H1 (cell line): ENCODE measurements around the gene MIPEP. TPM values are rescaled to one million over a fixed set of nuclear protein-coding genes. Genes with fewer than 3 reads are reported as not detected.

Experiments used
- CTCF ChIA-PET: fragments of 300-600 bp; sonication (Branson Sonifier 250); formaldehyde crosslinking; loops from one replicate; lab custom pipeline; 2021; ENCODE audit not compliant: partially characterized antibody; lab: Charles Lee
- POLR2A ChIA-PET: fragments of 300-600 bp; sonication (Branson Sonifier 250); formaldehyde crosslinking; loops from one replicate; lab custom pipeline; 2021; ENCODE audit warnings: inconsistent platforms; ENCODE audit not compliant: partially characterized antibody; lab: Charles Lee
- DNase-seq, 2 experiments: peaks; one replicate each; pipeline versions ENCODE4 v3.0.0 to v3.0.0-alpha.2; 2010 to 2022; ENCODE audit warnings: low spot score in 2 of 2, low read depth in 1 of 2, mixed read lengths in 1 of 2
- FAIRE-seq: peaks from 2 replicates; lab custom pipeline; 2011; peaks lifted over from hg19 to GRCh38; lab: Jason Lieb, UNC
- H2AFZ ChIP-seq: 2 replicates; pipeline ENCODE4 v1.8.1; 2012; ENCODE audit warnings: low read length, inconsistent platforms
- H2AK5ac ChIP-seq: 2 replicates; pipeline ENCODE4 v1.6.1; 2013; ENCODE audit warnings: low read depth, low read length
- H2BK120ac ChIP-seq: replicated peaks from 2 replicates; pipeline ENCODE3; 2013; ENCODE audit warnings: low read depth, low read length, inconsistent platforms
- H2BK12ac ChIP-seq: 2 replicates; pipeline ENCODE4 v1.6.1; 2013; ENCODE audit warnings: low read depth, low read length
- H2BK15ac ChIP-seq: 2 replicates; pipeline ENCODE4 v1.6.1; 2013; ENCODE audit warnings: low read length
- H2BK20ac ChIP-seq: 2 replicates; pipeline ENCODE4 v1.6.1; 2013; ENCODE audit warnings: low read length
- H2BK5ac ChIP-seq: 2 replicates; pipeline ENCODE4 v1.6.1; 2013; ENCODE audit warnings: low read depth, low read length
- H3K14ac ChIP-seq: 2 replicates; pipeline ENCODE4 v1.6.1; 2013; ENCODE audit warnings: inconsistent platforms; ENCODE audit not compliant: insufficient read length
- H3K18ac ChIP-seq: 2 replicates; pipeline ENCODE4 v1.6.1; 2013; ENCODE audit warnings: low read length; ENCODE audit errors: extremely low read depth
- H3K23ac ChIP-seq: 2 replicates; pipeline ENCODE4 v1.6.1; 2013; ENCODE audit warnings: inconsistent platforms; ENCODE audit not compliant: insufficient read length
- H3K23me2 ChIP-seq: 2 replicates; pipeline ENCODE4 v1.6.1; 2013; ENCODE audit warnings: low read depth, low read length
- H3K27ac ChIP-seq: 2 replicates; pipeline ENCODE4 v1.6.1; 2011; ENCODE audit warnings: low read depth, low read length, inconsistent platforms
- H3K27me3 ChIP-seq, 4 experiments: replicated peaks in 1 of 4; 1 replicate in 1 of 4; 2 replicates in 3 of 4; pipeline versions ENCODE4 v1.6.1 to v1.8.1; 2011 to 2013; ENCODE audit warnings: low read length in 3 of 4, mild to moderate bottlenecking in 3 of 4, inconsistent platforms in 2 of 4, mixed read lengths in 2 of 4, moderate library complexity in 1 of 4; ENCODE audit not compliant: control insufficient read depth in 3 of 4, insufficient read depth in 3 of 4; ENCODE audit errors: extremely low read depth in 1 of 4
- H3K36me3 ChIP-seq, 4 experiments: 2 replicates each; pipeline versions ENCODE4 v1.6.1 to v1.8.1; 2011 to 2013; ENCODE audit warnings: mild to moderate bottlenecking in 4 of 4, low read length in 3 of 4, moderate library complexity in 2 of 4, control low read depth in 1 of 4, inconsistent platforms in 1 of 4; ENCODE audit not compliant: insufficient read depth in 4 of 4, control insufficient read depth in 2 of 4
- H3K4ac ChIP-seq: replicated peaks from 2 replicates; pipeline ENCODE3; 2013; ENCODE audit warnings: low read length, low read depth, mixed read lengths, inconsistent platforms; ENCODE audit not compliant: insufficient read length
- H3K4me1 ChIP-seq, 4 experiments: replicated peaks in 1 of 4; 1 replicate in 1 of 4; 2 replicates in 3 of 4; pipeline versions ENCODE4 v1.6.1 to v1.8.1; 2011 to 2013; ENCODE audit warnings: low read length in 3 of 4, inconsistent platforms in 2 of 4, mixed read lengths in 1 of 4; ENCODE audit not compliant: insufficient read depth in 4 of 4, control insufficient read depth in 3 of 4
- H3K4me2 ChIP-seq, 2 experiments: 2 replicates each; pipeline versions ENCODE4 v1.6.1 to v1.8.1; 2011 to 2013; ENCODE audit warnings: low read depth in 2 of 2, low read length in 2 of 2, control low read depth in 1 of 2, inconsistent platforms in 1 of 2, mild to moderate bottlenecking in 1 of 2; ENCODE audit not compliant: insufficient read depth in 1 of 2
- H3K4me3 ChIP-seq, 4 experiments: fragments of 200-600, 300-600 bp in 1 of 4; sonication (generic), shearing (Covaris generic), sonication (Bioruptor Twin) in 1 of 4; 2 replicates each; pipeline versions ENCODE4 v1.5.1 to v1.8.1; 2011 to 2016; ENCODE audit warnings: low read length in 4 of 4, low read depth in 3 of 4, control low read depth in 2 of 4, inconsistent platforms in 2 of 4, mild to moderate bottlenecking in 2 of 4, mixed read lengths in 1 of 4, moderate library complexity in 1 of 4; ENCODE audit not compliant: insufficient read depth in 2 of 4; ENCODE audit errors: extremely low read depth in 1 of 4
- H3K56ac ChIP-seq: replicated peaks from 2 replicates; pipeline ENCODE3; 2013; ENCODE audit warnings: low read depth, mild to moderate bottlenecking, mixed read lengths, low read length, inconsistent platforms; ENCODE audit not compliant: insufficient read length
- H3K79me1 ChIP-seq: 2 replicates; pipeline ENCODE4 v1.6.1; 2013; ENCODE audit warnings: low read depth, low read length, control low read depth
- H3K79me2 ChIP-seq, 2 experiments: 2 replicates each; pipeline versions ENCODE4 v1.6.1 to v1.8.1; 2012 to 2013; ENCODE audit warnings: low read length in 2 of 2, mild to moderate bottlenecking in 2 of 2, inconsistent platforms in 1 of 2; ENCODE audit not compliant: insufficient read depth in 2 of 2, control insufficient read depth in 1 of 2
- H3K9ac ChIP-seq, 4 experiments: replicated peaks in 1 of 4; 1 replicate in 1 of 4; 2 replicates in 3 of 4; pipeline versions ENCODE4 v1.6.1 to v1.8.1; 2011 to 2013; ENCODE audit warnings: low read depth in 3 of 4, low read length in 3 of 4, control low read depth in 2 of 4, mild to moderate bottlenecking in 2 of 4, moderate library complexity in 2 of 4, inconsistent platforms in 1 of 4; ENCODE audit errors: extremely low read depth in 1 of 4
- H3K9me3 ChIP-seq, 2 experiments: 2 replicates each; pipeline versions ENCODE4 v1.6.1 to v1.8.1; 2012 to 2013; ENCODE audit warnings: mild to moderate bottlenecking in 2 of 2, moderate library complexity in 2 of 2, control low read depth in 1 of 2, inconsistent platforms in 1 of 2, low read depth in 1 of 2, low read length in 1 of 2, mixed read lengths in 1 of 2; ENCODE audit not compliant: insufficient read depth in 2 of 2
- H4K20me1 ChIP-seq, 2 experiments: replicated peaks in 1 of 2; 2 replicates each; pipeline versions ENCODE3 to v1.8.1; 2011 to 2013; ENCODE audit warnings: inconsistent platforms in 2 of 2, low read length in 2 of 2, mild to moderate bottlenecking in 1 of 2; ENCODE audit not compliant: insufficient read depth in 2 of 2, control insufficient read depth in 1 of 2
- H4K5ac ChIP-seq: 2 replicates; pipeline ENCODE4 v1.6.1; 2013; ENCODE audit warnings: low read length, low read depth, mixed read lengths, inconsistent platforms; ENCODE audit not compliant: insufficient read length
- H4K8ac ChIP-seq: 2 replicates; pipeline ENCODE4 v1.8.0; 2013; ENCODE audit warnings: mild to moderate bottlenecking, moderate library complexity, low read length, inconsistent platforms; ENCODE audit not compliant: insufficient read depth; ENCODE audit errors: extremely low read depth
- H4K91ac ChIP-seq: replicated peaks from 2 replicates; pipeline ENCODE3; 2013; ENCODE audit warnings: low read length, mixed read lengths, inconsistent platforms; ENCODE audit not compliant: insufficient read length
- BACH1 ChIP-seq: IDR thresholded peaks from 2 replicates; pipeline ENCODE4 v1.6.1; 2012; ENCODE audit warnings: low read length, improper control_type of control experiment
- CREB1 ChIP-seq: IDR thresholded peaks from 2 replicates; pipeline ENCODE4 v1.6.1; 2012; ENCODE audit warnings: inconsistent platforms
- CTCF ChIP-seq, 3 experiments: IDR thresholded peaks; 1 replicate in 2 of 3; 2 replicates in 1 of 3; pipeline versions ENCODE4 v1.5.1 to v1.6.1; 2011; ENCODE audit warnings: low read length in 3 of 3, mild to moderate bottlenecking in 3 of 3, inconsistent platforms in 2 of 3, low read depth in 1 of 3, moderate library complexity in 1 of 3; ENCODE audit not compliant: insufficient read depth in 1 of 3; ENCODE audit errors: control extremely low read depth in 1 of 3
- POLR2AphosphoS5 ChIP-seq: IDR thresholded peaks from 2 replicates; pipeline ENCODE4 v1.6.1; 2011; ENCODE audit warnings: low read depth, low read length
- TAF1 ChIP-seq: IDR thresholded peaks from 2 replicates; pipeline ENCODE4 v1.6.1; 2011; ENCODE audit warnings: mild to moderate bottlenecking, low read depth, low read length
- TEAD4 ChIP-seq: IDR thresholded peaks from 2 replicates; pipeline ENCODE4 v1.6.1; 2012; ENCODE audit warnings: low read depth, low read length, inconsistent platforms, mixed read lengths
- WGBS, 2 experiments: shearing (Covaris generic) in 1 of 2; methylation state at CpG; one replicate each; pipeline versions ENCODE4 v1.1.6 to v1.1.7; 2013 to 2015; ENCODE audit warnings: low lambda C conversion rate in 2 of 2, mixed read lengths in 2 of 2, inconsistent platforms in 1 of 2, low coverage in 1 of 2, missing lambda C conversion rate in 1 of 2; ENCODE audit not compliant: insufficient replicate concordance in 2 of 2, insufficient coverage in 1 of 2, insufficient read length in 1 of 2; ENCODE audit errors: extremely low coverage in 1 of 2, missing lambda C conversion rate in 1 of 2; 5-methylcytosine and 5-hydroxymethylcytosine counted together
- polyA plus RNA-seq, 7 experiments: library from polyadenylated mRNA; depleted of rRNA in 3 of 7; stranded (reverse) in 5 of 7; unstranded in 2 of 7; fragments of >200 nt in 5 of 7; fragments of 200-250 nt in 2 of 7; gene quantifications; 1 replicate in 5 of 7; 2 replicates in 1 of 7; 4 replicates in 1 of 7; pipeline versions ENCODE4 v1.2.1 to v1.2.3, GENCODE V29; 2011 to 2013; ENCODE audit warnings: missing spikeins in 2 of 7, mixed read lengths in 2 of 7
- total RNA-seq: library from RNA; stranded (reverse); fragmentation: NEBNext Ultra II Directional; extraction: Animal tissue kit (Norgen Biotek cat#: 25700); gene quantifications from 2 replicates; pipeline ENCODE4 v1.2.1, GENCODE V29; 2021

MIPEP gene
- total and polyA plus RNA-seq, 2 of the 8 experiments (the other 6 are each of a cell fraction or from before 2014, with no cell fraction given): 24.0 to 24.2 TPM

GRCh38 chr13:23861310-23861709, 27.9 kb downstream of the MIPEP start:
- CTCF ChIA-PET: interaction anchor here (0.7 kb wide), 1 partner anchor 207 kb away, joined by 3 read pairs; no protein-coding TSS in a partner anchor
- POLR2A ChIA-PET: no interaction called here
- H3K4ac ChIP-seq: no peak overlapping the region
- H3K23ac ChIP-seq: no peak overlapping the region
- no peaks in the 10 kb centered on the region for H3K79me2 ChIP-seq
- no peak overlapping the region for H2BK120ac ChIP-seq
- H3K4me2 ChIP-seq: no peak overlapping the region
- no peaks in the 10 kb centered on the region for H4K20me1 ChIP-seq
- FAIRE-seq (no peak), DNase-seq (no peak)
- H3K79me1 ChIP-seq: no peaks in the 10 kb centered on the region
- no peak overlapping the region for H3K14ac ChIP-seq
- no peak overlapping the region for H2AFZ ChIP-seq
- H2BK12ac ChIP-seq: no peak overlapping the region
- no peak overlapping the region for H4K91ac ChIP-seq
- H3K23me2 ChIP-seq: no peaks in the 10 kb centered on the region
- no peak overlapping the region for H4K5ac ChIP-seq
- H3K36me3 ChIP-seq: no peaks in the 10 kb centered on the region; a peak in 1 of 8 replicates
- 91% methylated on average over 2 of the region's 2 CpGs; no CpG with 5 or more reads in 1 of the 2 experiments for WGBS, 2 experiments
- no peak overlapping the region for H4K8ac ChIP-seq
- H3K56ac ChIP-seq: no peak overlapping the region
- no peaks in the 10 kb centered on the region for H3K9me3 ChIP-seq
- H3K27me3 ChIP-seq: no peaks in the 10 kb centered on the region
- no peak for TF ChIP-seq BACH1
- TF ChIP-seq CREB1: no peak
- TF ChIP-seq TAF1: no peak
- no peak for TF ChIP-seq POLR2AphosphoS5
- no peak for TF ChIP-seq TEAD4
- TF ChIP-seq CTCF (IDR thresholded peaks at IDR 0.05; ENCODE audit: control extremely low read depth in 1 of 3, insufficient read depth in 1 of 3, low read depth in 1 of 3, low read length in 3 of 3): no peak
- H3K18ac ChIP-seq: no peak overlapping the region
- no peak overlapping the region for H3K9ac ChIP-seq
- H2AK5ac ChIP-seq: no peak overlapping the region
- H2BK5ac ChIP-seq: no peak overlapping the region
- no peak overlapping the region for H3K27ac ChIP-seq
- no peak overlapping the region for H2BK20ac ChIP-seq
- no peak overlapping the region for H2BK15ac ChIP-seq
- H3K4me3 ChIP-seq: no peak overlapping the region
- H3K4me1 ChIP-seq: peaks cover 0 to 2% (median 0%) of the 10 kb centered on the region in 4 experiments; a peak in 1 of 7 replicates
